OCI-M2 (cell line): ENCODE results near the gene B4GALT7.

Source experiments
- DNase-seq: peaks from one replicate; lab custom pipeline; 2025; ENCODE audit not compliant: unreplicated experiment; lab: John Stamatoyannopoulos, UW

The B4GALT7 gene

GRCh38 chr5:177592905-177593304, 7.0 kb upstream of the B4GALT7 start:
- no peak for DNase-seq

DNA sequence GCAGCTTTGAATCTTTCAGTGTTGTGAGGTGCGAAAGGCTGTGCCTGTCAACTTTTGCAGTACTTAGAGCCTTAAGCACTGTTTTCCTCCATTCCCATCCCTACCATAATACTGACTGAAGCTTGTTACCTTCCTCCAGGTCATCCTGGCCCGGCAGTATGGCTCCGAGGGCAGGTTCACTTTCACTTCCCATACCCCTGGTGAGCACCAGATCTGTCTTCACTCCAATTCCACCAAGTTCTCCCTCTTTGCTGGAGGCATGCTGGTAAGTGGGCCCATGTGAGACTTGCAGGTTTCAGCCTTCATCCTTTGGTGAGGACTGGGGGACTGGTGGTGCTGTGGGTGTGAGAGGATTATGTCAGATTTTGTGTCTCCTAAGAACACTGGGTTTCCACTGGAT, 6.4 kb upstream of the B4GALT7 start:
- DNase-seq: no peak

- no peak for DNase-seq
Observed at GRCh38 chr5:177594071-177594470, 5.9 kb upstream of the B4GALT7 start.

DNA sequence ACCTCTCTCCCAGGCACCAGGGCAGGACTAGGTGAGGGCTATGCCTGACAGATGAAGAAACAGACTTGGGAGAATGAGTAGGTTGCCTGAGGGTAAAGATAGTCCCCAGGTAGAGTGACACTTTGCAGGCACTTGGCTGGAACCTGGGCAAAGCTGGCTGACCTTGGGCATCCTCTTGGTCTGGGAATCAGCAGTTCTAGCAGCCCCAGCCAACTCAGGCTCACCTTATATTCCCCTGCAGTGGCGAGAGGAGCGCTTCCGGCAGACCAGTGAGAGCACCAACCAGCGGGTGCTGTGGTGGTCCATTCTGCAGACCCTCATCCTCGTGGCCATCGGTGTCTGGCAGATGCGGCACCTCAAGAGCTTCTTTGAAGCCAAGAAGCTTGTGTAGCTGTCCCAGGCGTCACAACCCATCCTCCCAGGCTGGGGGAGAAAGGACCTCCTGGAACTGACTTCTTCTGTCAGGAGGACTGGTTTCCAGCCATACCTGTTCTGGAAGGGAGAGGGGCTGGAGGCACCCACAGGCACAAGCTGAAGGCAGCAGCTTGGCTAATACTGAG, 4.8 kb upstream of the B4GALT7 start:
- DNase-seq: no peak

- DNase-seq: no peak
Observed at GRCh38 chr5:177595991-177596774, 3.7 kb upstream of the B4GALT7 start.

GRCh38 chr5:177596775-177597238, 3.1 kb upstream of the B4GALT7 start:
- DNase-seq: no peak

DNA sequence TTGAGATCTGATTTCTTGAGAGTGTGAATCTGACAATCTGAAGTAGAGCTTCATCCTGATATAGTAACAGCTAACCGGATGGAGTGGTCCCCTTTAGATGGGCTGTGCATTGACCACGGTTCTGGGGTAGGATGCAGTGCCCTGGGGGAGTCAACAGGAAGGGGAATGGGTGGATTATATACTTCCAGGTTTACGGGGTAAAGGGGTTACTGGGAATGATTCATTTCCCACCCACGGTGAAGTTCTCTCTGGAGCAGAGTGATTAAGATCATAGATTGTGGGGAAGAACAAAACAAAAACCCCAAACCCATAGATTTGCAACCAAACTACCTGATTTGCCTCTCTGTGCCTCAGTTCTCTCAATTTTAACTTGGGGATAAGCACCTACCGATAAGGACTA, 1.5 kb upstream of the B4GALT7 start:
- DNase-seq: no peak

DNA sequence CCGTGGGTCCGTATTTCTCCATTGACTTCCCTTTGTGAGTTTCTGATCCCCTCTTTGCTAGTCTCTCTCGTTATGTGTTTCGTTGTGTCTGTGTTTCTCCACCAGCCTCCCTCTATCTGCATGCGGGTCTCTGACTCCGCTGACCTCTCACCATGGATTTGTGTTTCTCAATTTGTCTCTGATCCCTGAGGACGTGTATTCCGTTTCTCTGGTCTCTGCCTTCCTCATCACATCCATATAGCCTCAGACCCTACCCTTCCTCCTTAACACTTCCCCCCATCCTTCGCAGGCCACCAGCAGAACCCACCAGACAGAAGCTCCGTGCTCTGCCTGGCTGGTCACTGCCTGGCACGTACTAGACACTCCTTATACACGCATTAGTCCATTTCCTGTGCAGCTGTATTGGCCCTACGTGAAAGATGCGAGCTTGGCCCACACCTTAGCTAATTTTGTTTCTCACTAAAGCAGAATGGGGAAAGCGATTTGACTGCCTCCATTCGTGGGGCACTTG, 631 bp downstream of the B4GALT7 start:
- no peak for DNase-seq

GRCh38 chr5:177601126-177601525, 1.2 kb downstream of the B4GALT7 start:
- no peak for DNase-seq

DNA sequence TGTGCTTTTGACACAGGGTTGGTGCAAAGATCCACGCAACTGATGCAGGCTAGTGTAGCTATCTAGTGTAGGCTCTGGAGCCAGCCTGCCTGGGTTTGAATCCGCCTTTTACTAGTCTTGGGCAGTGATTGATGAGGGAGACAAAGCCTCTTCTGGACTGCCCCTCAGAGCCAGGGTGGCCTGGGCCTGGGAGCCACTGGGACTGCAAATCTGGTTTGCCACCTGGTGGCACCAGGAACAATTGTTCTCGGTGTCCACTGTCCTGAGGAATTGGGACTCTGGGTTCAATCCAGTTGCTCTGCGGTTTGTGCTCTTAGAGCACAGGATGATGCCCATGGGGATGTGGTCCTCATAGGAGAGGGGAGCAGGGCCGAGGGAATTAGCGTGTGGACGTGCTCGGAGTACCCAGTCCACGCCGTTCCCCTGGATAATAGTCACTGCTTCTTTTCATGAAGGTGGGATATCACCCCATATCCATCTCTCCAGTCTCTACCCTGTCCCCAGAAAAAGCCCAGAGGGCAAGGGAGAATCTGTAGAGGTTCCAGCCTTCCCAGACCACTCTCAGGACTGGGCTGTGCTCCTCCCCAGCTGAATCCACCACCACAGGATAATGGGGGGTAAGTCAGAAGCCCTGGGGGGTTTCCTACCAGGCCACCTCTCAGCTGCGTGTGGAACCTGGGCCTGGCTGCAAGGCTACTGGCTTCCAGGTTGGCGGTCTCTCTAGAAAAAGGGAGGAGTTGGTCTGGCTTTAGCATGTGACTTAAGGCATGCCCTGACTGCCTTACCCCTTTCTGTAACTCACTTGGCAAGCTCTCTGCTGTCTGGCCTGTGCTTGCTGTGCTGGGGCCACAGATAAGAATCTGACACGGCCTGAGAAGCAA, 1.9 kb downstream of the B4GALT7 start:
- DNase-seq: no peak

DNA sequence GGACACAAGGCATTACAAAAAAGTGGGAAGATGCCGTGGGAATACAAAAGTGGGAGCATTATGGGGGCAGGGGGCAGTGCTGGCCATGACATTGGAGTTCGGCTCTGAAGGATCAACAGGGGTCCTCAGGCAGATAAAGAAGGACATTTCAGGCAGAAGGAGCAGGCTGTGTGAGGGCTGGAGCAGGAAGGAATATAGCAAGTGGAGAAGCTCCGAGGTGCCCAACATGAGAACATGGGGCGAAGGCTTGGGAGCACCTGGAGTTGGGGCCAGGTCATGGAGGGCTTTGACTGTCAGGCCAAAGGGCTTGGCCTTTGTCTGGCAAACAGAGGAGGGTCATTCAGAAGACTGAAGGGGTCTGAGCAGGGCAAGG, 2.5 kb downstream of the B4GALT7 start:
- DNase-seq: no peak

DNA sequence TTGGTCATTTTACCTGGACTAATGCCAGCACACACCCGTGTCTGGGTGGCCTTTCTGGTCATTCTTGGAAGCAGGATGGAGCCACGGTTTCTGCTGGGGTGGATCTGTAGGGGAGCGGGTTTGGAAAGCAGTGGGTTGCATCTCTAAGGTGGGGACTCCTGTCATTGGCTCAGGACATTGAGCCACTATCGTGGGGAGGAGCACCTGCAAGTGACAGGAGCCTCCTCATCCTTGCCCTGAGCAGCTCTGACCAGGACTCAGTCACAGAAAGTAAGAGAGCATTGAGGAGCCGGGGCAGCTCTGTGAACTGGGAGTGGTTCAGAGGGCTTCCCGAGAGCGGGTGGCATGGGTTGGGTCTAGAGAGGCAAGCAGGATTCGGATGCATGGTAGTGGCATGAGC, 3.7 kb downstream of the B4GALT7 start:
- no peak for DNase-seq

GRCh38 chr5:177604116-177604521, 4.2 kb downstream of the B4GALT7 start:
- no peak for DNase-seq

- DNase-seq: no peak
Observed at GRCh38 chr5:177604656-177605055, 4.7 kb downstream of the B4GALT7 start.

- DNase-seq: no peak
Observed at GRCh38 chr5:177605078-177605477, 5.1 kb downstream of the B4GALT7 start.

DNA sequence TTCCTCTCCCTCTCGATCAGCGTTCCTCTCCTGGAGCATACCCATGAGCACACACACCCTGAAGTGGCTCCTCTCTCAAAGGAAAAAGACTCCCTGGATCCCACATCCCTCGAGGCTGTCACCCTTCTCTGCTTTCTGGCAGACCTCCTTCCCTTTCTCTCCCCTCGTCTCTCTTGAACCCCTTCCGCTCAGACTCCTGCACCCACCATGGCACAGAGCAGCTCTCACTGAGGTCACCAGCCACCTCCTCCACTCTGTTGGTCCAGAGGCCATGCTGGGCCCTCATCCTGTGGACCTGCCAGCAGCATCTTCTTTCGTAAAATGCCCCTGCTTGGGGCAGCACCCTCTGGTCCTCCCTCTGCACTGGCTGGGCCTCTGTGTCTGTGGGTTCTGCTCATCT, 5.7 kb downstream of the B4GALT7 start:
- no peak for DNase-seq

GRCh38 chr5:177606071-177607051, 6.4 kb downstream of the B4GALT7 start:
- DNase-seq: no peak

- DNase-seq: no peak
Observed at GRCh38 chr5:177607115-177607451, 7.2 kb downstream of the B4GALT7 start.

DNA sequence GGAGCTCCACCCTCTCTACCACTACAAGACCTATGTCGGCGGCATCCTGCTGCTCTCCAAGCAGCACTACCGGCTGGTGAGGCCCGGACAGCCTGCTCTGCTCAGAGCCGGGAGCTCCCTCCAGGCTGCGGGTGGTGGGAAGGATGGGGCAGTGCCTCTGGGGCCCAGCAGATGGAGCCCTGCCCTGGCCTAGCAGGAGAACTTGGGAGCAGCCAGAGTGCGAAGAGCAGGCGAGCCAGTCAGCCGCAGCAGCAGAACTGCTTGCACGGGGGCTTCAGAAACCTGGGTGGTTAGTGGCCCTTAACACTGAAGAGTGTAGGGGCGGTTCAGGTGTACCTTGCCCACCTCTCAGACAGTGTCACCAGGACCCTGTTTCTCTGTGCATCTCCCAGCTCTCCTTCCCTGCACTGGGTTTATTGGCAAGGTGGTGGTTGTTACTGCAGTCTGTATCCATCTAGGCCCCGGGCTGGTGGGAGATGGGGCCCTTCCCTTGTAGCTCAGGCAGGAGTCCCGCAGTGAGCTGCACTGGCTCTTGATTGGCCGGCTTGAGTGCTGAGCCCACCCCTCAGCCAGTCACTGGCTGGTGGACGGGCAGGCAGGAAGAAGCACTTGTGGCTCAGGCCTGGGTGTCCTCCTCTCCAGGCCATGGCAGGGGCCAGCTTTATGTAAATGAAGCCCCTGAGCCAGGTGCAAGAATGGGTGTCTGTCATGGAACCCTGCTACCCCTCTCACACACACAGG, 7.7 kb downstream of the B4GALT7 start:
- DNase-seq: no peak
